Fibroblast of skin of left biceps (primary cell): ENCODE measurements around the gene BRAT1.
"Not testable (repeated sequence)": the region's sequence is repeated elsewhere in the genome, so short reads cannot be mapped to it uniquely, and the experiment has no call there.

ENCODE experiments used
- DNase-seq, 2 experiments: peaks; one replicate each; pipeline ENCODE4 v3.0.0-alpha.2; 2013; ENCODE audit warnings: low read depth in 2 of 2

BRAT1 gene

DNA sequence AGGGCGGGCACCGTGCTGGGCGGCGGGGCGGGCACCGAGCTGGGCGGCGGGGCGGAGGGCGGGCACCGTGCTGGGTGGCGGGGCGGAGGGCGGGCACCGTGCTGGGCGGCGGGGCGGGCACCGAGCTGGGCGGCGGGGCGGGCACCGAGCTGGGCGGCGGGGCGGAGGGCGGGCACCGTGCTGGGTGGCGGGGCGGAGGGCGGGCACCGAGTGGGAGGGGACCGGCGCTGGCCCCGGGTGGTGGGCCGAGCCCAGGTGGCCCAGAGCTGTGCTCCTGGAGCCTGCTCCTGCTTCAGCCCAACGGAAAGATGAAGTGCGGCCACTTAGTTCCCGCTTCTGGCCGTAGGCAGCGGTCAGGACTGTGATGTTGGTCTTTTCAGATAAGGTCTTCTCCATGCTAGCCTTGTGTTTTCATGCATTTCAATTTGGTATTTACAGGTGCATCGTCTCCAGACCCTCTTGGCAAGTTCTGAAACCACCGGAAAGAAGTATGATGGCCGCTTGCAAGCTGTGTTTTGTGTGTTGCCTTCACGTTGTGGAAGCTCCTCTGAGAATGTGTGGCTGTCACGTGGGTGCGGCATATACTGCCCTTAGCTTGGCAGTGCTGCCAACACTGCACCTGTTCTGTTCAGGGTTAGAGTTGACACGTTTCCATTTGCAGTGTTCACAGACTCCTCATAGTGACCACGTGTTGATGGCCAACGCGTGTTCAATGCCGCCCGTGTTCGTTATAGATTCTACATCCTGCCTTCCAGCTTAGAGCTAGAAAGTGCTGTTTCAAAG lies 28.7 kb upstream of the BRAT1 start:
- no peak for DNase-seq

DNA sequence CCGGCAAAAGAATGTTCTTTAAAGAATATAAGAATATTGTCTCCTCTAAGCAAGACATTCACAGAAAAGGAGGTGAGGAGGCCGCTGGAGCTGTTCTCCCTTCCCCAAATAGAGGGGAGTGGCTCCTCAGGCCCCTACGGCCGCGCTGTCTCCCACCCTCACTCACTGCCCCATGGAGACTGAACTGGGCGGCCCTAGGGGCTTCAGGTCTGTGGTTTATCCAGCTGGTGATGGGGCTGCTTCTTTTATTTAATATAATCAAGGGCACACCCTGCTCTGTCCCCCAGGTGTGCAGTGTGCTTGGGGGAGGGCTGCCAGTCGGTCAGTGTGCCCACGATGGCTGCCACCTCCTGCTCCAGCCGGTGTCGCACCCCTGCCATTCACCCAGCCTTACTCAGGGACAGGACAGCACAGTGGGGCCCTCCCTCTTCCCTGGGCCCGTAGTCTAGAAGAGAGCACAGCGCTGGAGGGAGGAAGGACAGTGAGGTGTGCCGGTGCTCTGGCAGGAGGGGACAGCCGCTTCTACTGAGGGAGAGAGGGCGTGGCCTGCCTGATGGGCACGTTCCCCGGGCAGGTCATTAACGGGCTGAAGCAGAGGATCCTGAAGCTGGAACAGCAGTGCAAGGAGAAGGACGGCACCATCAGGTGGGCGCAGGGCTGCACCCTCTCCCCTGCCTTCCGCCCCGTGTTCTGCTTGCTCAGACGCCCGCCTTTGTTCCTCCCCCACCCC lies 26.8 kb upstream of the BRAT1 start:
- DNase-seq = no peak

DNA sequence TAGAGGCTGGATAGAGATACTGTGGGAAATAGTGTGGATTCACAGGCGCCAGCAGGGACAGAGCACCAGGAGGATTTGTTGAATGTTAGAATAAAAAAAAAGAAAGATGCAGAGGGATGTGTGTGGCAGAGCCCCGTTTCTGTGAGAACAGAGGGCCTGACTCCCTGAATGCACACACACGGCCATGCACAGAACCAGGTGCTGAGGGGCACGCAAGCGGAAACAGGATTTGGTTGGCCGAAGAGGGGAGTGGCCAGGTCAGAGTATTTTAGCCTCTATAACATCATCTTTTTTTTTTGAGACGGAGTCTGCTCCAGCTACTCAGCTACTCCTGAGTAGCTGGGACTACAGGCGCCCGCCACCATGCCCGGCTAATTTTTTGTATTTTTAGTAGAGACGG lies 25.3 kb upstream of the BRAT1 start:
- no peak for DNase-seq

DNA sequence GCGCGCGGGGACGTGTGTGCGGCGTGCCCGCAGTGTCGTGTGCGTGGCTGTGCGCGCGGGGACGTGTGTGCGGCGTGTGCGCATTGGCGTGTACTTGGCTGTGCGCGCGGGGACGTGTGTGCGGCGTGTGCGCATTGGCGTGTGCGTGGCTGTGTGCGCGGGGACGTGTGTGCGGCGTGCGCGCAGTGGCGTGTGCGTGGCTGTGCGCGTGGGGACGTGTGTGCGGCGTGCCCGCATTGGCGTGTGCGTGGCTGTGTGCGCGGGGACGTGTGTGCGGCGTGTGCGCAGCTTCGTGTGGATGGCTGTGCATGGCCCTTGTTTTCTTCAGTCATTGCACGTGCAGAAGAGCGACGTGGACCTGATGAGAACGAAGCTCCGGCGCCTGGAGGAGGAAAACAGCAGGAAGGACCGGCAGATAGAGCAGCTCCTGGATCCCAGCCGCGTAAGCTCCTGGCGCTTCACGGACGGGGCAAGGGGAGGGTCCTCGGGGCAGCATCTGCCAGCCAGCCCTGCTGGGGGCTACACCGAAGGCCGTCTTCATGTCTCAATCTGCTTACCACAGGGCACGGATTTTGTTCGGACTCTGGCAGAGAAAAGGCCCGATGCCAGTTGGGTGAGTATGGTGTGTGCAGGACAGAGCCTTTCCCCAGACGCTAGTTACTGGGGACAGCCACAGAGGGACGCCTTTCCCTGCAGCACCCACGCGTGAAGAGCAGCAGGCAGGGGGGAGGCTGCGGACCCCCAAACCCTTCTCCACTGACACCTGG lies 22.8 kb upstream of the BRAT1 start:
- no peak for DNase-seq

DNA sequence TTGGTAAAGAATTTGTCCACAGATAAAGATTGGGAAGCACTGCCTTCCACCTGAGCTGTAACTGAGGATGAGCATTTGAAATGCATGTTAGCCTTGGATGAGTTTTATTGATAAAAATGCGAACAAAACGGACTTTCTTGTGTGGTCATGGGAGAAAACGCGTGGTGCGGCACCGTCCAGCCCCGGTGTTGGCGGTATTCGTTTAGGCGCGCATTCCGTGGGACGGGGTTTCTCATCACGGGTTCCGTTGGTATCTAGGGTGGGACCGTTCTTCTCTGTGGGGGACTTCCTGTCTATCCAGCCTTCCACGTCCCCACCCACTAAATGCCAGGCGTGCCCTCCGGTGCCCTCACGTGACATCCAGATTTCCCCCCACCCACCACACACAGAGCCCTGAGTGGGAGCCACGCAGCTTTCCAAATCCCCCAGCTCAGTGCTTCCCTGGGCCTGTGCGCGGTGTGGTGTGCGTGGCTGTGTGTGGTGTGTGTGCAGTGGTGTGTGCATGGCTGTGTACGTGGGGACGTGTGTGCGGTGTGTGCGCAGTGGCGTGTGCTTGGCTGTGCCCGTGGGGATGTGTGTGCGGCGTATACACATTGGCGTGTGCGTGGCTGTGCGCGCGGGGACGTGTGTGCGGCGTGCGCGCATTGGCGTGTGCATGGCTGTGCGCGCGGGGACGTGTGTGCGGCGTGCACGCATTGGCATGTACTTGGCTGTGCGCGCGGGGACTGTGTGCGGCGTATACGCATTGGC lies 21.6 kb upstream of the BRAT1 start:
- DNase-seq = no peak

DNA sequence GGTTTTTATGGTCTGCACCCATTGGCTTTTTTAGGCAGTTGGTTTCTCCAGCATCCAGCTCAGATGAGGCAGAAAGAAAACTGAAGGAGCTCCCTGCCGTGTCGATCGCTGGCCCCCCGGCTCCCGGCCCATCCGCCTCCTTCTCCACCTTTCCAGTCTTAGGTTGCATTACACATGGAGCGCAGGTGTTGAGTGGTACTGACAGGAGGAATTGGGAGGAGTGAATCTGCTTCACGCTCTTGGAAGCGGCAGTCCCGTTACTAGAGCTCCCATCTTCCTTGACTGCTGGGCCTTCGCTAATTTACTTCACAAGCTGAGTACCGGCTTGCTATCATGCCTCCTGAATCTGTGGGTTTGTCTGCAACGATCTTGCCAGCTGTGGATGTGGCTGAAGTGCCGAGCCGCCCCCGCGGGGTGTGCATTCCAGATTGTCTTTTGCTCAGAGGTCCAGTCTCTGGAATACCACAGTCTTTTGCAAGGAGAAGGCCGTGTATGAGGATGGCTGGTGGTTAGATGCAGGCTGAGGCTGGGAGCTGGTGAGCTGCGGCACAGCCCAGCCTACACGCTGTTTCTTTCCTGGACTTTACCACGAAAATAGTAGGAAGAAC lies 20.5 kb upstream of the BRAT1 start:
- DNase-seq = no peak

DNA sequence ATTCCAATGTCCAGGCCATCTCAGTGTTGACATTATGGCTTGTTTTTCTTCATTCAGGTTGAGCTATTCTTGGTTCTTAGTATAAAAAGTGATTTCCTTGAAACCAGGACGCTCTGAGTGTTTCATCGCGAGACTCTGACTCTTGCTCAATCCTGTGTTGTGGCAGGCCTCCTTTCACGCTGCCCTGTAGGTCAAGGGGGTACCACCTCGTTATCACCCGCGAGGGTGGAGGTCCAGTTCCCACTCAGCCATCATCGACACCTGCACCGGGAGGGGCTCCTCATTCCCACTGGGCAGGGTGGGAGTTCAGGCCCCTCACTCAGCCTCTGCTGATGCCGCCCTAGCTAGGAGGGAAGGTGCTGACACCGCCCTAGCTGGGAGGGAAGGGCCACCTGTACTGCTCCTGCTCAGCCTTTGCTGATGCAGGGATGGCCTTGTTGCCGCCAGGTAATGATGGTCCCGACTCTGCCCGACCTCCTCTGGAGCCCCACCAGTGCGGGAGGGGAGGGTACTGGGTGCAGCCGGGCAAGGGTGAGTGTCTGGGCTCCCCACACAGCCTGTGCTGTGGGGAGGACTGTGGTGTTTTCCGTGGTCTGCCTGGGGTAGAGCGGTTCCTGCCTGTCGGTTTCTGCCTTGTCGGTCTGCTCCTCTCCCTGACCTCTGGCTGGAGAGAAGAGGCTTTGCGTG lies 19.9 kb upstream of the BRAT1 start:
- no peak for DNase-seq

DNA sequence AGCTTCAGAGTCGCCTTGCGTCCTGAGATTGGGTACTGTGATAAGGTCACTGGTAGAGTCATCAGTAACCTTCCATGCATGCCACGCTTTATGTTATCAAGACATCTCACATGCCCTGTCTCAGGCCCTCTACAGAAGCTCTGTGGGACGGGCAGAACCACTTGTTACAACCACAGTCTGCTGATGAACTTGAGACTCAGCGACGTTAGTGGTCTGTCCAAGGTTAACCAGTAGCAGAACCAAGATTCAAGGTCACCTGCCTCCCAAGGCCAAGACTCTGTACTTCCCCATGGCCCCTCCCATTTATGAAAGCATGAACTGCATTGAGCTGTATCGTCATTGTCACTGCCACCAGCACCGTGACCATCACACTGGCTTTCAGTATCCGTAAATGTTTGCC lies 18.4 kb upstream of the BRAT1 start:
- no peak for DNase-seq

DNA sequence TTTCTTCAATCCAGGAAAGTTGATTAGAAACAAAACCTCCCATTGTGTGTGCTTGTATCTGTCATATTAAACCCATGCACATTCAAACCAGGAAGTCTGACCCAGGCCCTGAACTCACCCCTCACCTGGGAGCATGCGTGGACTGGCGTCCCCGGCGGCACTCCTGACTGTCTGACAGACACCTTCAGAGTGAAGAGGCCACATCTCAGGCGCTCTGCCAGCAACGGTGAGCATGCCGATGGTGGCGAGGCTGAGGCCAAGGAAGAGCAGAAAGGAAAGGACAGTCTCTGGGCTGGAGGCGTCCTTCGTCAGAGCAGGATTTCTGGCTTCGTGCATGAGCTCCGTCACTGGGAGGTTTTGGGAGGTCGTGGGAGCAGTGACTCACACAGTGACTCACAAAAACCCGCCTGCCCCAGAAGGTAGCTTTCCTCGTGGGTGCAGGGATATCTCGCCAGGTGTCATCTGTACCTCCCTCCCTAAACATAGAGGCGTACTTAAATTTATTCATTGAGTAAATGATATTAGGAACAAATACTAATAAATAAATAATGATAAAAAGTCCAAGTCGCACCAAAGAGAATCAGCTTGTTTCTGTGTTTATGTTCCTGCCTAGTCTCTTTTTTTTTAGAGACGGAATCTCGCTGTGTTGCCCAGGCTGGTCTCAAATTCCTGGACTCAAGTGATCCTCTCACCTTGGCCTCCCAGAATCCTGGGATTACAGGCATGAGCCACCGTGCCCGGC lies 16.9 kb upstream of the BRAT1 start:
- no peak for DNase-seq

DNA sequence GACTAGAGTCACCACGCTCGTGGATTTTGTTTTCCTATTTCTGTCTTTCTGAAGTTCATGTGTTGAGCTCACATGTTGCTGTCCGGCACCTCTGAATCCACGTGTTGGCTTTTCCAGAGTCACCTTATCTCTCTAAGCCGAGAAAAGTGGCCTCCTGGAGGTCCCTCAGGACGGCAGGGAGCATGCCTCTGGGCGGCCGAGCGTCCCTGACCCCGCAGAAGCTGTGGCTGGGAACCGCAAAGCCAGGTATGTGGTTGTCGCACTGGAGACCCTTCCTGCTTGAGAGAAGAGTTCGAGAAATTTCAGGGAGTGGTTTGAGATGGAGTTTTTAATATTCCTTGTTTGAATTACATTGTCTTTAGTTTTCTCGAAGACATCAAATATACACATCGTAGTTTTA lies 16.1 kb upstream of the BRAT1 start:
- no peak for DNase-seq

DNA sequence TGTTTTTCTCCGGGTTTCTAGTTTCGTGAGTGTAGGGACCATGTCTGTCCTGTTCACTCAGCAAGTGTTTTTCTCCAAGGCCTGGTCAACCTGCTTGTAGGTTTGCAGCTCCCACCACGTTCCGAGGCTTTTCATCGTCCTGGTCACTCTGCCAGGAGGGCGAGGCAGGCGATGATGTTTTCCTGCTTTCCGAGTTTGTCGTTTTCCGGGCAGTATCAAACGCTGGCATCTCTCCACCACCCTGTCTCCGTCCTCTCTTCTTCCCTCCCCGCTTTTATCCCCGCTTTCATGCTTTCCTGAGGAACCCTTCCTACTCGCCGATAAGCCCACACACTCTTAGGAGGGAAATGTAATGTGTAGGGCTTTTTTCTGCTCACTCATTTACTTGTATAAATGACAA lies 14.7 kb upstream of the BRAT1 start:
- DNase-seq = no peak

DNA sequence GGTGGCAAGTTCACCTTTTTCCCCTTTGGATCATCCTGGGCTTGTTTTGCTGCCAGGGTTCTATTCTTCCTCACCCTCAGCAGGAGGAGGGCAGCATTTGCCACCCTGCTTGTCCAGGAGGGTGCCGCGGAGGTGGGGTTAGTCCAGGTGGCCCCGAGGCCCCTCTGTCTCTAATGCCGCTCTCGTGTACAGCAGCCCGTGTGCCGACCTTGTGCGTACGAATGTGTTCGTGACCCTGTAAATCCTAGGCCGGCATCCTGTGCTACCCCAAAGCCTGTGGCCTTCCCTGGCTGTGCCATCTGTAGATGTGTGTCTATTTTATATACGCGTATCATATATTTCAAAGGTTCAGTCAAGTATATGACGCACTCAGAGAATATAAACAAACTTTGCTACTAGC lies 14.1 kb upstream of the BRAT1 start:
- DNase-seq = no peak

DNA sequence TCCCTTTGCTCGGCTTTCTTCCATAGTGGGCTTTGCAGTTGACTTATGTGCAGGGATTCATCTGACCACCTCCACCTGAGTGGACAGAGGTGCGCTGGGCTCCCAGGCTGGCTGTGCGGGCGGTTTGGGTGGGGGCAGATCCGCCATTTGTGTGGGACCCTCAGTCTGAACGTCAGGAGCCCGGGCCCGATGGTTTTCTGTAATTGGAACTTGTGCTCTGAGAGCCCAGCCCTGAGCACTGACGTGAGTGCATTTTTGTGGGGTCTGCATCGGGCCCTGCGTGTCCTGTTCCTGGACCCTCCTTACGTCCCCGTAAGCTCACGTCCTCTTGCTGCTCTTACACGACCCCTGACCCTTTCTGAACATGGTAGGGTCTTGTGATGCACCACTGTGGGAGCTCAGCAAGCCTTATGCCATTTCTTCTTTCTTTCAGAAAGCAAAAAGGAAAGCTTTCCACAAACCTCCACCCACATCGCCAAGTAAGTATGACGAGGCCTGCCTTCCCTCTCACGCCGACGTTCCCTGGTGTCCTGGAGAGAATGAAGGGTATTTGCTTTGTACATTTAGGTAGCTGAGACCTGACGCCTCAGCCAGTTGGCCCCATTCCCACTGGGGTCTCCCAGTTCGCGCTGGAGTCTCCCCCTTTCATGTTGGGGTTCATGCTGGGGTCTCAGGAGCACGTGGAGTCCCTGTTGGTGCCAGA lies 13.3 kb upstream of the BRAT1 start:
- DNase-seq = no peak

DNA sequence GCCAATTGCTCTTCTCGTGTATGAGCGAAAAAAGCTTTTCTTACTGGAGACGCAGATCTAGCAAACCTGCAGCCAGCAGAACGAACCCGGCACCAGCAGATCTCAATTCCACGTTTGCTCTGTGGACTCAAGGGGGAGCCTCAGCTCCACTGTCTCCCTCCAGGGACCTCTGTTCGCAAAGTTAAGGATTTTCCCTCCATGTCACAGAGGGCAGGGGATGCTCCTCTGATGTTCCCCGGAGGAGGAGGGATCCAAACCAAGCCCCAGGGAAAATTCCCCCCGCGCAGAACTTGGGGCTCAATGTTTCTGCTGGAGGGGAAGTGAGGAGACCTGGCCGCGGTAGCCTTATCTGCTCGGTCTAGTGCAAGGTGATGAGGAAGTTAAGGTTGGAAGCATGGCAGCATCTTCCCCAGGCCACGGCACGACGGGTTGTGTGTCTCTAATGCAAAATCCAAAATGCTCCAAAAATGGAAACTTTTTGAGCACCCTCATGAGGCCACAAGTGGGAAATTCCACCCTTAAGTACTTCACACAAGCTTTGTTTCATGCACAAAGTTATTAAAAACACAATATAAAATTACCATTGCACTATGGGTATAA lies 12.5 kb upstream of the BRAT1 start:
- no peak for DNase-seq

DNA sequence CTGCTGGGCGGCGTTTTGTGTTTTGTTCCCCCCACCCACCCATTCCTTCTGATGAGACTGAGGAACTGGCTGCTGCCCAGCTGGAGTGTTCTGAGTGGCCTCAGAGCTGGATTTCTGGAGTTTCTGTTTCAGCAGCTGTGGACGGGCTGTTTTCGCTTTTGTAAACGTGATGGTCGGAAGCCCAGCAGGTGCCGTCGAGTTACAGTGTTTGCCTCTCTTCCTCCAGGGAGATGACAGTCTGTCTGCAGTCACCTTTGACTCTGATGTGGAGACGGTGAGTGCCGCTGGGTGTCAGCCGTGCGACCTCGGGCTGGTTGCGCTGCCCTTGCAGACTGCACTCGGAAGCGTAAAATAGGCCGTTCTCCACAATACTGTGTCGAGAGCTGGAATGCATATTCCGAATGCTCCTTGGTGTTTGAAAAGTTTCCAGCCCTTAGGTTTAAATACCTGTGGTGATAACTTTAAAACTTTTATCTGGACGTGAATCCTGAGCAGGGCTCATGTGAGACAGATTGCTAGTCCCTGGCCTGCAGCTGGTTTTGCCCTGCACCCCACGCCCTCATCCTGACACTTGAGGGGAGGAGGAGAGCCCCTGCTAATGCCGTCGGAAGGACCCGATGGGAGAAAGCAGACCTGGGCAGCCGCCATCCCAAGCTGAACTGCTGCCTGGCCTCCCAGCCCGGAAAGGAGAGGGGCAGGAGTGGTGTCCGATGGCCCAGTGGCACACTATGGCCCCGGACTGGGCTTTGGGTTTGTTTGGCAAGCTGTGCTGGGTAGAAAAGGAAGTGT lies 11.8 kb upstream of the BRAT1 start:
- DNase-seq = no peak

DNA sequence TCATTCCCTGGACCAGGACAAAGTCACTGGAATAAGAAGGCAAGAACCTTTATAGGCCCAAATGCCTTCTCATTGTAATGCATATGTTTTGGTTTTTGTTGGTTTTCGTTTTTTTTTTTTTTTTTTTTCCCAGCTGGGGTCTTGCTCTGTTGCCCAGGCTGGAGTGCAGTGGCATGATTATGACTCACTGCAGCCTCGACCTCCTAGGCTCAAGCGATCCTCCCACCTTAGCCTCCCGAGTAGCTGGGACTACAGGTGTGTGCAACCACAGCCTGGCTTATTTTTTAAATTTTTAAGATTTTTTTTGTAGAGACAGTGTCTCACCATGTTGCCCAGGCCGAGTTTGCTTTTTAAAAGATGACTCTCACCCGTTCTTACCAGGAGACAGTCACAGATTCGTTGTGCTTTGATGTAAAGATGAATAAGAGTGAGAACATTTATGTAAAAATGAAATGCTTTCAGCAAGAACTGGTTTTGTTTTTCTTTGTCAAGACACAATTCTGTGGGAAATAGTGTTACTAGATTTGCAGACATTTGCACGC lies 11.1 kb upstream of the BRAT1 start:
- no peak for DNase-seq

DNA sequence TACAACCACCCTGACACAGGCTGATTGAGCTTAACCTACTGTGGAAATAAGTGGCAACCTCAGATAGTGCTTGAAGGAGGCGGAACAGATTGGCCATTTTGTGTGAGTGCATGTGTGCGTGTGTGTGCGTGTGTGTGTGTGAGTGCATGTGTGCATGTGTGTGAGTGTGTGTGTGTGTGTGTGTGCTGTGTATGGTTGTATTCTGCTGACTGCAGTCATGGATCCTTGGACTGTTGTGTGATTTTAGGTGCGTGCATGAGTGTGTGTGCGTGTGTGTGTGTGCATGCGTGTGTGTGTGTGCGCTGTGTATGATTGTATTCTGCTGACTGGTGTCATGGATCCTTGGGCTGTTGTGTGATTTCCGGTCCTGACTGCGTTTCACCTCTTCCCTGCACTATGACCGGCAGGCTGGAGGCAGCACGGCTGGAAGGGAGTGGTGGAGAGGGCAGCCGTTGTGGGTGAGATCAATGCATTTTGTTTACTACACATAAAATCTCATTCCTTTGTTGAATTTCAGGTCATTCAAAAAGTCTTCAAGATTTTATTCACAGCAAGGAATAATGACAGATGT lies 9.7 kb upstream of the BRAT1 start:
- DNase-seq = no peak

DNA sequence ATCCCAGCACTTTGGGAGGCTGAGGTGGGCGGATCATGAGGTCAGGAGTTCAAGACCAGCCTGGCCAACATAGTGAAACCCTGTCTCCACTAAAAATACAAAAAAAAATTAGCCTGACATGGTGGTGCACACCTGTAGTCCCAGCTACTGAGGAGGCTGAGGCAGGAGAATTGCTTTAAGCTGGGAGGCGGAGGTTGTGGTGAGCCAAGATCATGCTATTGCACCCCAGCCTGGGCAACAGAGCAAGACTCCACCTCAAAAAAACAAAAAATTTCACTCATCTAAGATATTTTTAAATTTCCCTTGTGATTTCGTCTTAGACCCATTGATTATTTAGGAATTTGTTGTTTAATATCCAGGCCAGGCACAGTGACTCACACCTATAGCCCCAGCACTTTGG lies 8.6 kb upstream of the BRAT1 start:
- DNase-seq = not testable (repeated sequence)
